Endodermal cell (in vitro differentiated cells): Measurements from ENCODE around the gene DMRT3. TPM values are rescaled to one million over a fixed set of nuclear protein-coding genes. Genes with fewer than 3 reads are reported as not detected.

ENCODE experiments used
- DNase-seq: peaks from one replicate; pipeline ENCODE4 v3.0.0-alpha.2; 2017
- H3K27ac ChIP-seq: 2 replicates; pipeline ENCODE4 v1.5.1; 2013; ENCODE audit warnings: mild to moderate bottlenecking, low read depth, low read length, moderate library complexity
- H3K27me3 ChIP-seq: 2 replicates; pipeline ENCODE4 v1.6.1; 2013; ENCODE audit warnings: mild to moderate bottlenecking, low read length, moderate library complexity; ENCODE audit not compliant: insufficient read depth, control insufficient read depth, poor library complexity, severe bottlenecking
- H3K36me3 ChIP-seq: 2 replicates; pipeline ENCODE4 v1.7.0; 2013; ENCODE audit warnings: mild to moderate bottlenecking, low read length, moderate library complexity; ENCODE audit not compliant: control insufficient read depth, insufficient read depth
- H3K4me1 ChIP-seq: one replicate; pipeline ENCODE4 v1.7.0; 2013; ENCODE audit warnings: low read length; ENCODE audit not compliant: control insufficient read depth, insufficient read depth
- H3K4me3 ChIP-seq: 2 replicates; pipeline ENCODE4 v1.5.1; 2013; ENCODE audit warnings: mild to moderate bottlenecking, low read length, moderate library complexity
- H3K9ac ChIP-seq: 2 replicates; pipeline ENCODE4 v1.6.1; 2013; ENCODE audit warnings: mild to moderate bottlenecking, low read length, moderate library complexity; ENCODE audit not compliant: poor library complexity, severe bottlenecking; ENCODE audit errors: extremely low read depth
- H3K9me3 ChIP-seq: 2 replicates; pipeline ENCODE4 v1.6.1; 2013; ENCODE audit warnings: mild to moderate bottlenecking, low read length, moderate library complexity; ENCODE audit not compliant: control insufficient read depth
- H3K27ac Mint-ChIP-seq: 2 replicates; pipeline ENCODE4 v1.8.0; 2020; ENCODE audit warnings: mixed read lengths
- H3K27me3 Mint-ChIP-seq: 2 replicates; pipeline ENCODE4 v1.8.0; 2021; ENCODE audit warnings: mild to moderate bottlenecking, mixed read lengths; ENCODE audit not compliant: insufficient read depth
- H3K36me3 Mint-ChIP-seq: 2 replicates; pipeline ENCODE4 v1.8.0; 2020; ENCODE audit warnings: low read depth, mixed read lengths
- H3K4me1 Mint-ChIP-seq: 2 replicates; pipeline ENCODE4 v1.8.0; 2020; ENCODE audit warnings: mixed read lengths
- H3K4me3 Mint-ChIP-seq: 2 replicates; pipeline ENCODE4 v1.8.0; 2020; ENCODE audit warnings: mild to moderate bottlenecking, moderate library complexity, mixed read lengths
- H3K9me3 Mint-ChIP-seq: 2 replicates; pipeline ENCODE4 v1.8.0; 2020; ENCODE audit warnings: mild to moderate bottlenecking, mixed read lengths
- CTCF ChIP-seq: fragments of 200-600 bp; sonication (generic); conservative IDR thresholded peaks from 2 replicates; pipeline ENCODE4 v1.5.0; 2021; ENCODE audit warnings: antibody characterized with exemption, mild to moderate bottlenecking
- WGBS, 2 experiments: methylation state at CpG; one replicate each; pipeline versions ENCODE4 v1.1.5 to v1.1.7; 2013; ENCODE audit warnings: missing lambda C conversion rate in 2 of 2, mixed read lengths in 1 of 2; ENCODE audit not compliant: insufficient coverage in 1 of 2, insufficient read length in 1 of 2; 5-methylcytosine and 5-hydroxymethylcytosine counted together
- total RNA-seq, 2 donors: library from RNA; stranded (reverse); fragmentation: NEBNext Ultra II Directional in 1 of 2; extraction: Animal tissue kit (Norgen Biotek cat#: 25700) in 1 of 2; gene quantifications; 2 replicates in 1 of 2; 3 replicates in 1 of 2; pipeline ENCODE4 v1.2.1, GENCODE V29; 2021

The DMRT3 gene
- total RNA-seq, 2 donors from 2014 or later: not detected

- no peaks in the 10 kb centered on the region for H3K4me1 ChIP-seq
- H3K36me3 Mint-ChIP-seq: no peaks in the 10 kb centered on the region
- no peak for DNase-seq
- H3K9me3 Mint-ChIP-seq: no peaks in the 10 kb centered on the region
- no peak overlapping the region for H3K9ac ChIP-seq
- no peaks in the 10 kb centered on the region for H3K36me3 ChIP-seq
- no peaks in the 10 kb centered on the region for H3K4me1 Mint-ChIP-seq
- no peak overlapping the region for H3K27ac ChIP-seq
- no peak overlapping the region for H3K27ac Mint-ChIP-seq
- H3K27me3 Mint-ChIP-seq: peaks cover 39% of the 10 kb centered on the region
- TF ChIP-seq CTCF: no peak
- H3K4me3 ChIP-seq: no peak overlapping the region
- WGBS, 2 experiments: 78 to 83% methylated on average over 5 of the region's 5 CpGs
- H3K27me3 ChIP-seq: peaks cover 26% of the 10 kb centered on the region
- no peak overlapping the region for H3K4me3 Mint-ChIP-seq
- H3K9me3 ChIP-seq: no peaks in the 10 kb centered on the region
Observed at GRCh38 chr9:1013021-1013420, 36.6 kb downstream of the DMRT3 start.

GRCh38 chr9:1014225-1014624 is 37.8 kb downstream of the DMRT3 start:
- no peak overlapping the region for H3K9ac ChIP-seq
- no peaks in the 10 kb centered on the region for H3K4me1 ChIP-seq
- H3K4me3 ChIP-seq: no peak overlapping the region
- H3K4me3 Mint-ChIP-seq: no peak overlapping the region
- H3K36me3 Mint-ChIP-seq: no peaks in the 10 kb centered on the region
- no peaks in the 10 kb centered on the region for H3K9me3 Mint-ChIP-seq
- no peak for TF ChIP-seq CTCF
- H3K27ac ChIP-seq: no peak overlapping the region
- H3K9me3 ChIP-seq: no peaks in the 10 kb centered on the region
- no peaks in the 10 kb centered on the region for H3K36me3 ChIP-seq
- DNase-seq: no peak
- peaks cover 17% of the 10 kb centered on the region for H3K27me3 ChIP-seq
- no peaks in the 10 kb centered on the region for H3K4me1 Mint-ChIP-seq
- peaks cover 35% of the 10 kb centered on the region for H3K27me3 Mint-ChIP-seq
- WGBS, 2 experiments: 84 to 86% methylated on average over 3 to 4 of the region's 4 CpGs
- no peak overlapping the region for H3K27ac Mint-ChIP-seq

GRCh38 chr9:1014640-1015039 is 38.2 kb downstream of the DMRT3 start:
- no peaks in the 10 kb centered on the region for H3K4me1 ChIP-seq
- peaks cover 34% of the 10 kb centered on the region for H3K27me3 Mint-ChIP-seq
- H3K9me3 Mint-ChIP-seq: no peaks in the 10 kb centered on the region
- H3K9me3 ChIP-seq: no peaks in the 10 kb centered on the region
- no peak overlapping the region for H3K27ac Mint-ChIP-seq
- H3K4me3 Mint-ChIP-seq: no peak overlapping the region
- H3K4me3 ChIP-seq: no peak overlapping the region
- H3K36me3 Mint-ChIP-seq: no peaks in the 10 kb centered on the region
- no peak for DNase-seq
- no peak overlapping the region for H3K27ac ChIP-seq
- H3K4me1 Mint-ChIP-seq: no peaks in the 10 kb centered on the region
- TF ChIP-seq CTCF: no peak
- WGBS, 2 experiments: 92% methylated on average over 1 of the region's 2 CpGs; no CpG with 5 or more reads in 1 of the 2 experiments
- H3K9ac ChIP-seq: no peak overlapping the region
- H3K27me3 ChIP-seq: peaks cover 17% of the 10 kb centered on the region
- no peaks in the 10 kb centered on the region for H3K36me3 ChIP-seq
